HepG2 (cell line): ENCODE data around the gene NANOGP8. TPM values are rescaled to one million over a fixed set of nuclear protein-coding genes. Genes with fewer than 3 reads are reported as not detected.

ENCODE experiments used
- ATAC-seq: fragments of 200-7000 bp; cut with Tn5 transposase; 3 replicates; pipeline ENCODE4 v1.9.1; 2020; ENCODE audit warnings: mild to moderate bottlenecking, moderate library complexity
- BruUV-seq: library from RNA; stranded (reverse); fragments of 400-500 nt; replicated peaks from 2 replicates; lab custom pipeline; 2021; lab: Mats Ljungman, UMichigan
- CTCF ChIA-PET: fragments of 300-600 bp; formaldehyde crosslinking; extraction: SDS; loops from one replicate; lab custom pipeline; 2021; ENCODE audit warnings: low total read pairs, inconsistent platforms, low intra/inter-chr PET ratio; lab: Yijun Ruan, JAX
- POLR2A ChIA-PET: fragments of 350-600 bp; sonication (Branson Sonifier 250); formaldehyde crosslinking; loops from one replicate; lab custom pipeline; 2020; ENCODE audit warnings: antibody characterized with exemption, inconsistent platforms; lab: Yijun Ruan, JAX
- DNase-seq: peaks from one replicate; pipeline ENCODE4 v3.0.0-alpha.2; 2015; ENCODE audit warnings: low spot score
- FAIRE-seq: peaks from 3 replicates; lab custom pipeline; 2011; peaks lifted over from hg19 to GRCh38; lab: Jason Lieb, UNC
- H2AFZ ChIP-seq: one replicate; pipeline ENCODE4 v1.6.1; 2011; ENCODE audit warnings: low read length, inconsistent platforms
- H3K27ac ChIP-seq: fragments of 300-600 bp; 3 replicates; pipeline ENCODE4 v1.8.0; 2011; ENCODE audit warnings: mixed run types, mild to moderate bottlenecking, mixed read lengths, low read length, inconsistent platforms; ENCODE audit not compliant: insufficient read depth; ENCODE audit errors: extremely low read length
- H3K27me3 ChIP-seq, 2 experiments: fragments of 200-600 bp in 1 of 2; 2 replicates in 1 of 2; 3 replicates in 1 of 2; pipeline versions ENCODE4 v1.6.0 to v1.8.0; 2011; ENCODE audit warnings: low read length in 2 of 2, mild to moderate bottlenecking in 2 of 2, moderate library complexity in 2 of 2, inconsistent platforms in 1 of 2; ENCODE audit not compliant: insufficient read depth in 2 of 2, control insufficient read depth in 1 of 2
- H3K36me3 ChIP-seq, 2 experiments: fragments of 200-600 bp in 1 of 2; replicated peaks in 1 of 2; 2 replicates in 1 of 2; 3 replicates in 1 of 2; pipeline versions ENCODE4 v1.5.1 to v1.8.0; 2011; ENCODE audit warnings: low read length in 2 of 2, inconsistent platforms in 1 of 2; ENCODE audit not compliant: insufficient read depth in 2 of 2, control insufficient read depth in 1 of 2
- H3K4me1 ChIP-seq: 2 replicates; pipeline ENCODE4 v1.5.1; 2012; ENCODE audit warnings: low read length, inconsistent platforms; ENCODE audit not compliant: insufficient read depth
- H3K4me2 ChIP-seq: 2 replicates; pipeline ENCODE4 v1.6.0; 2011; ENCODE audit warnings: low read depth, low read length, inconsistent platforms
- H3K4me3 ChIP-seq, 3 experiments: fragments of 200-600 bp in 1 of 3; sonication (generic), shearing (Covaris generic) in 1 of 3; replicated peaks in 1 of 3; 2 replicates each; pipeline ENCODE4 v1.5.1; 2011 to 2016; ENCODE audit warnings: low read length in 3 of 3, inconsistent platforms in 2 of 3, low read depth in 2 of 3, mild to moderate bottlenecking in 2 of 3, control low read depth in 1 of 3, mixed read lengths in 1 of 3; ENCODE audit not compliant: insufficient read depth in 1 of 3
- H3K79me2 ChIP-seq: one replicate; pipeline ENCODE4 v1.6.1; 2011; ENCODE audit warnings: low read length, inconsistent platforms; ENCODE audit not compliant: insufficient read depth
- H3K9ac ChIP-seq: 2 replicates; pipeline ENCODE4 v1.6.0; 2011; ENCODE audit warnings: mild to moderate bottlenecking, low read depth, low read length, inconsistent platforms; ENCODE audit not compliant: insufficient read depth
- H3K9me3 ChIP-seq: 2 replicates; pipeline ENCODE4 v1.5.1; 2012; ENCODE audit warnings: mild to moderate bottlenecking, low read length
- H4K20me1 ChIP-seq: 2 replicates; pipeline ENCODE4 v1.6.0; 2011; ENCODE audit warnings: inconsistent platforms, mild to moderate bottlenecking, low read length, moderate library complexity; ENCODE audit not compliant: insufficient read depth
- ATF5 ChIP-seq: sonication (generic); formaldehyde crosslinking; IDR thresholded peaks from 2 replicates; pipeline ENCODE4 v1.4.0; 2020; ENCODE audit warnings: mild to moderate bottlenecking, low read depth, missing genetic modification reagents
- ESRRA ChIP-seq: sonication (generic); formaldehyde crosslinking; IDR thresholded peaks from 2 replicates; pipeline ENCODE4 v1.5.1; 2020; ENCODE audit warnings: mild to moderate bottlenecking, low read depth, missing genetic modification reagents
- HOXA5 ChIP-seq: sonication (generic); formaldehyde crosslinking; IDR thresholded peaks from 2 replicates; pipeline ENCODE4 v1.4.0; 2020; ENCODE audit warnings: missing genetic modification reagents
- KDM5A ChIP-seq: fragments of 200-600 bp; sonication (generic); IDR thresholded peaks from 2 replicates; pipeline ENCODE4 v1.7.0; 2018; ENCODE audit warnings: antibody characterized with exemption, mild to moderate bottlenecking, low read length, borderline replicate concordance
- MAFK ChIP-seq, 2 experiments: IDR thresholded peaks in 1 of 2; conservative IDR thresholded peaks in 1 of 2; 2 replicates each; pipeline ENCODE4 v1.6.1; 2011; ENCODE audit warnings: improper control_type of control experiment in 2 of 2, low read length in 2 of 2
- POGK ChIP-seq: sonication (generic); formaldehyde crosslinking; conservative IDR thresholded peaks from 2 replicates; pipeline ENCODE4 v1.8.0; 2022; ENCODE audit warnings: mild to moderate bottlenecking, moderate library complexity, missing genetic modification reagents
- ZBTB46 ChIP-seq: sonication (generic); formaldehyde crosslinking; IDR thresholded peaks from 2 replicates; pipeline ENCODE4 v1.4.0; 2020; ENCODE audit warnings: mild to moderate bottlenecking, missing genetic modification reagents, borderline replicate concordance
- ZNF496 ChIP-seq: sonication (generic); formaldehyde crosslinking; IDR thresholded peaks from 2 replicates; pipeline ENCODE4 v1.8.1; 2023; ENCODE audit warnings: mild to moderate bottlenecking, moderate library complexity, missing genetic modification reagents; ENCODE audit not compliant: insufficient replicate concordance
- WGBS: methylation state at CpG from one replicate; pipeline ENCODE4 v1.1.6; 2017; ENCODE audit warnings: low lambda C conversion rate; 5-methylcytosine and 5-hydroxymethylcytosine counted together
- in situ Hi-C: cut with HindIII; loops from 2 replicates; pipeline ENCODE4 v1.10.0; 2017; ENCODE audit warnings: low pct_unique_long_range_greater_than_20kb; ENCODE audit not compliant: extremely low pct_ligation_motif_present
- intact Hi-C: fragments of 100-400 bp; cut with micrococcal nuclease; formaldehyde crosslinking; loops from one replicate; pipeline ENCODE4 v1.10.0; 2022; ENCODE audit not compliant: unreplicated experiment
- polyA plus RNA-seq, 8 experiments: library from polyadenylated mRNA; depleted of rRNA in 3 of 8; stranded (reverse) in 7 of 8; unstranded in 1 of 8; fragments of >200 nt; fragmentation: Illumina TruSeq in 4 of 8; extraction: Trizol in 4 of 8; gene quantifications; 2 replicates each; pipeline versions ENCODE4 v1.2.1 to v1.2.3, GENCODE V29; 2011 to 2016; ENCODE audit warnings: low read depth in 4 of 8, missing spikeins in 1 of 8, mixed read lengths in 1 of 8; ENCODE audit not compliant: insufficient read depth in 1 of 8
- total RNA-seq, 5 experiments: library from RNA; depleted of rRNA; stranded (reverse); fragments of >200 nt; fragmentation: Illumina TruSeq; extraction: Trizol; gene quantifications; 2 replicates each; pipeline ENCODE4 v1.2.3, GENCODE V29; 2016; ENCODE audit warnings: low read depth in 1 of 5

NANOGP8 gene
- total and polyA plus RNA-seq, 2 of the 13 experiments (the other 11 are each of a cell fraction or from before 2014, with no cell fraction given), result 0.27 TPM; not detected in 1

- H3K36me3 ChIP-seq, result no peaks in the 10 kb centered on the region
- no peak overlapping the region for H3K4me2 ChIP-seq
- DNase-seq (no peak), ATAC-seq (no peak), FAIRE-seq (no peak)
- H3K79me2 ChIP-seq, result no peaks in the 10 kb centered on the region
- H3K4me3 ChIP-seq, result no peak overlapping the region
- in situ Hi-C loops (no loop called here), intact Hi-C loops (no loop called here)
- H3K4me1 ChIP-seq, result peaks cover 11% of the 10 kb centered on the region
- 61% methylated on average over 5 of the region's 5 CpGs for WGBS
- ChIA-PET CTCF (no interaction called here), POLR2A (no interaction called here)
- no TSS peak for BruUV-seq
- no peak overlapping the region for H3K9ac ChIP-seq
- no peak overlapping the region for H3K27ac ChIP-seq
- no peaks in the 10 kb centered on the region for H3K9me3 ChIP-seq
- no peak overlapping the region for H2AFZ ChIP-seq
- 0 out of 5 replicates have a peak, but pooled peaks cover 0 to 3% of the 10 kb centered on the region in 2 experiments for H3K27me3 ChIP-seq
- no peak for TF ChIP-seq ESRRA (CRISPR knock-in tag)
- TF ChIP-seq ZBTB46 (CRISPR knock-in tag), result no peak
- no peak for TF ChIP-seq KDM5A
- TF ChIP-seq HOXA5 (CRISPR knock-in tag), result no peak
- no peak for TF ChIP-seq ZNF496 (CRISPR knock-in tag)
- no peak for TF ChIP-seq POGK
- no peak for TF ChIP-seq ATF5 (CRISPR knock-in tag)
- TF ChIP-seq MAFK (conservative IDR thresholded peaks at IDR 0.05 in 1 of 2, IDR thresholded peaks at IDR 0.05 in 1 of 2; ENCODE audit: low read length in 2 of 2), result 0 out of 4 replicates have a peak, but pooled peaks of 1 of the 2 experiments have one; percentile 17
- no peaks in the 10 kb centered on the region for H4K20me1 ChIP-seq
Measured at GRCh38 chr15:35055416-35056105, 29.5 kb downstream of the NANOGP8 start.
